Eye (tissue), 1 donor: ENCODE data around the gene PLCD1.
A peak's percentile ranks its signal among the peaks of the same experiment; 100 is the strongest.
"Not testable (repeated sequence)": the region's sequence is repeated elsewhere in the genome, so short reads cannot be mapped to it uniquely, and the experiment has no call there.

Source experiments
- DNase-seq: peaks from one replicate; pipeline ENCODE4 v3.0.0-alpha.2; 2015

Gene PLCD1

GRCh38 chr3:37984051-37984450 lies 45.4 kb downstream of the PLCD1 start:
- no peak for DNase-seq

DNA sequence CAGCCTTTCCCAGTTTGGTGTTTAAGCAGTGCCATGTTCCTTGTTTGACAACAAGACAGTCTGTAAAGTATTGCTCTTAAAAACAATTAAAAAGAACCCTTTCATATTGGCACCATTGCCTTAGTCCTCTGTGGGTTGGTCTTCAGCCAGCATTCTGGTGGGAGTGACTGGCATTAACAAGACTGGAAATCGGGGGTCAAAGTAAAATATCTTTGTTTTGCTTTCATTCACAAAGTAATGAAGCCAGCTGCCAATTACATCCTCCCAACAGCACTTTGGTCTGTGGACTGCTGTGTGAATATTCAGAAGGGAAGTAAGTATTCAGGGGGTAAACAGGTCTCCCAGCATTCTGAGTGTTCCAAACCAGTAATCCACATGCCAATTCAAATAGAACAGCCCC lies 47.1 kb downstream of the PLCD1 start:
- DNase-seq, result no peak

GRCh38 chr3:37981348-37981664 lies 48.1 kb downstream of the PLCD1 start:
- DNase-seq, result no peak

GRCh38 chr3:37980462-37981347 lies 48.7 kb downstream of the PLCD1 start:
- no peak for DNase-seq

DNA sequence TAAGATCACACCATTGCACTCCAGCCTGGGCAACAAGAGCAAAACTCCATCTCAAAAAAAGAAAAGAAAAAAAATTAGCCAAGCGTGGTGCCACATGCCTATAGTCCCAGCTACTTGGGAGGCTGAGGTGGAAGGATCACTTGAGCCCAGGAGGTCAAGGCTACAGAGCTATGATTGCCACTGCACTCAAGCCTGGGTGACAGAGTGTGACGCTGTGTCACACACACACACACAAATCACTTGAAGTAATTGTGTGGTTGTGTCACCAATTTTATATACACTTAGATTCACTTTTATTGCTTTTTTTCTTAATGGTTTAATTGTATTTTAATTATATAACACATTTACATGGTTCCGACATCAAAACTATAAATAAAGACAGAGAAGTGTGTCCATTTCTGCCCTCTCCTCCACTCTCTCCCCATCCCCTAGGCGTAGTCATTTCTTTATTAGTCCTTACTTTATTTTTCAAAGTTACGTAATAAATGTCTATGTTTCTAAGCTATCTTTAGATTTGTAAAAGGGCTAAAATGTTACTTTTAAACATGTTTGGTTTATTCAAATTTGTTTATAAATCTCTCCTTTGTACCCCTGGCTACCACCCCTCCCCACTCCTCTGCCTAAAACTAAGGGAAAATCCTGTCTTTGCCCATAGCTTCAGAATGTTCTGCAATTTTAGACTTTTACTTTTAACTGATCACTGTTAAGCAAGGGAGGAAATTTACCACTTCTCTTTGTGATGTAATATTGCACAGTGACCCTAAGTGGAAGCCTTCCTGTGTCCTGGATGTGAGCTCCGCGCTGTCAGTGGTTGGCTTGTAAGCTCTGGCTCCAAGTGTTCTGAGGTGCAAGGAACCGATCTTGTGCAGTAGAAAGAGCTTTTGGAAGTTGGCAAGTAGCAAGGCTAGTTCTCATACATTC lies 49.6 kb downstream of the PLCD1 start:
- DNase-seq, result no peak

GRCh38 chr3:37974121-37975083 lies 55.0 kb downstream of the PLCD1 start:
- peak; percentile 77 for DNase-seq

DNA sequence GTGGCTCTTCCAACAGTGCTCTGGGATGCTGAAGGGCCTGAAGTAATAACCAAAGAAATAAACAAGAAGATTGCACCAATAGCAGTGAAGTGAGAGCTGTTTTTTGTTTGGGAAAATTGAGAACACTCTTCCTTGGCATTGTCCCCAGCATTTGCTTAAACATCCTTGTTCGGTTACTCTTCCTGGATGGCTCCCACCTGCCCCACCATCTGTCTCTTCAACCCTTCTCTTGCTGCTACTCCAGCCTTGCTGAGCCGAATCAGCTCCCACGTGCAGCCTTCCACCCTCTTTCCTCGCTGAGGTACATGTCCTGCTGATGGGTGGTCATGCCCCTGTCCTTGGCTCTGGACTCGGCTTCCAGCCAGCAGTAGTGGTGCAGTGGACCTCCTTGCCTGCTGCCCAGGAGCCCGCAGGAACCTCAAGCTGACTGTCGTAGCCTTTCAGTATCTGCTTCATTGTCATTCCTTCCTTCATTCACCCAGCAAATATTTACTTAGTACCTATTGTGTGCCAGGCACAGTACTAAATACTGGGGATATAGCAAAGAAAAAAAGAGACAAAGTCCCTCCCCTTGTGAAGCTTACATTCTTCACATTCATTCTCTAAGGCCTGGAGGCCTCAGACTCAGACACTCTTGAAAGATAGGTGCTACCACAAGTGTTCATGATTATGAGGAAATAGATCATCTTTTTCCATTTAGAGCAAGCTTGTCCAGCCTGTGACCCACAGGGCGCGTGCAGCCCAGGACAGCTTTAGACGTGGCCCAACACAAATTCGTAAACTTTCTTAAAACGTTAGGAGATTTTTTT lies 56.0 kb downstream of the PLCD1 start:
- no peak for DNase-seq

DNA sequence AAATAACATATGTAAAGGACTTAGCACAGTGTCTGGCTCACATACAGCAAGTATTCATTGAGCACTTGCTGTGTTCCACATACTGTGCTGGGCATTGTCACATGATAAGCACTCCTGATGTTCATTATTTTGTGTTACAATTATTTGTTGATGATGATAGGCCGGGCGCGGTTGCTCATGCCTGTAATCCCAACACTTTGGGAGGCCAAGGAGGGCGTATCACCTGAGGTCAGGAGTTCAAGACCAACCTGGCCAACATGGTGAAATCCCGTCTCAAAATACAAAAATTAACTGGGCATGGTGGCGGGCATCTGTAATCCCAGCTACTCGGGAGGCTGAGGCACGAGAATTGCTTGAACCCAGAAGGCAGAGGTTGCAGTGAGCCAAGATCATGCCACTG lies 57.4 kb downstream of the PLCD1 start:
- DNase-seq, result not testable (repeated sequence)

GRCh38 chr3:37971467-37971866 lies 58.0 kb downstream of the PLCD1 start:
- no peak for DNase-seq

DNA sequence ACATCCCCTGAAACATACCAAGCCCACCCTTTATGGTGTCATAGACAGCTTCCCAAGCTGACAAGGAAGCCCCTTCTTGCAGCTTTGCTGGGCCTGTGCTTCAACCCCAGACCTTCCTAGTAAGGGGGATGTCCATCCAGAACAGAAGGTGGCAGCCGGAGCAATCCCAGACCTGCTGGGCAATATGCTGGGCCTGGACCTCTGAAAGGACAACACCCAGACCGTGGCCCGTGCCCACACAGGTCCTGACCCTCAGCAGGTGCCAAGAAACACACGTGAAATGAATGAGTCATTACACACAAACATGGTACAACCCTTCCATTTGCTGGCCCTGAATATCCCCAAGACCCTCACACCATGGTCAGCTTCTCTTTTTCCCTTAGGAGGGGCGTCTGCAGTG lies 58.6 kb downstream of the PLCD1 start:
- DNase-seq, result no peak

DNA sequence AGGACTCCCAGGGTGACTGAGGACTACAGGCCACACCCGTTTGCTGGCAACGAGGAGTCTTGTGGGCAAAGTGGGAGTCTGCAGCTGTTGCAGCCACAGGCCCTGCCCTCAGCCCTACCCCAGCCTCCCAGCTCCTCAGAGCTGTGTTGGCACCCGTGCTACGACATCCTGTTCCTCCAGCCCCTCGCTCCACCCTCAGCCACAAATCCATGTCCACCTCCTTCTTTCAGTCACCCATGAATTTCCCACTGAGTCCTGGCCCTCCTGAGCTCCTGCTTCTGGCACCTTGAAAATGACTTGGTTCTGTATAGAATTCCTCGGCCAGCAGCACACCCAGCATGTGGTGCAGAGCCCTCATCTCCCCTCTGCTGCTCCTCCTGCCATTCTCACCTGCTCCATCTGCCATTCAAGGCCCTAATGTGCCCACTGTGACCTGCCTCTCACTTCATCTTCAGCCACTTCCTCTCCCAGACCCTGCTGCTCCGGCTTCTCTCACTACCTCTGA lies 59.8 kb downstream of the PLCD1 start:
- no peak for DNase-seq

DNA sequence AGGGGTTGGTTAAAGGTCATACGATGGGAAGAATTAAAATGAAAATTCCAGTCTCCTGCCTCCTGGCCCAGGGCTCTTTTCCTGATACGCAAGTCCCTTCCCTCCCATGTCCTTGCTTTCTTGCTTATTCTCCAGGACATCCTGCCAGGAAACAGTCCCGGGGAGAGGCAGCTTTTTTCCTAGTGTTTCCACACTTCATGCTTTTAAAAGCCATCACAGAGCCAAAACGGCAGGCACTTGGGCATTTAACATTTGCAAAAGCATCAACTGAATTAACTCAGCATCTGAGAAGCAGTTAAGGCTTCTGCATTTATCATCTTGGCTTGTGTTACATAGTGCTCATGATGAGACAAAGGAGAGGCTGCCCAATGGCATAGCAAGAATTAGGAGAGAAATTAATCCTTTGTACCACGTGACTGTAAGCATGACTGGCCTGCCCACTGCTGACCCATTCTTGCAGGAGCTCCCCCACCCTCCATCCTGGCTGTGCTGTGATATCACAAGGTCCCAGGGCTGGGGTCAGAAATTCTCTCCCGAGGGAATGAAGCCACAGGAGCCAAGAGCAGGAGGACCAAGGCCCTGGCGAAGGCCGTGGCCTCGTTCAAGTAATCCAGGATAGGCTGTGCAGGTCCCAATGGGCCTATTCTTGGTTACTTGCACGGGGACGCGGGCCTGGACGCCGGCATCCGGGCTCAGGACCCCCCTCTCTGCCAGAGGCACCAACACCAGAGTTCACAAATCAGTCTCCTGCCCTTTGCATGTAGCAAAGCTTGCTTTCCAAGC lies 60.4 kb downstream of the PLCD1 start:
- DNase-seq, result no peak

DNA sequence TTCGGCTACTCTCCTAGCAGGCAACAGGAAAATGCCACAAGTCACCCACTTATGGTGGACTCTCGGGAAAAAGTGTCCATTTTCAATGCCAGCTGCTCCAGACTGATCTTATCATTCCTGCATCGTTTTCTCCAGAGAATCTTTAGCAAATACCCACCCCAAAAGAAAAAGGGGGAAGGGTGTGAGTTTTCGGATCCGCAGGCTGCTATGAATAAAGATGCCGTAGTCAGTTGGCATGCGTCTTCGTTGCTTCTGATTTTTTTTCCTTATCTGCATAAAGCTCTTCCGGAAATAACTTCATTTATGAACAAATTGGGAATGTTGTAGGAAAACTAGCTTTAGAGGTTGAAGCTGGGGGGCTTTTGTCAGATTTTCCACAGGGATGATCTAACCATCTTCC lies 61.2 kb downstream of the PLCD1 start:
- DNase-seq, result no peak

DNA sequence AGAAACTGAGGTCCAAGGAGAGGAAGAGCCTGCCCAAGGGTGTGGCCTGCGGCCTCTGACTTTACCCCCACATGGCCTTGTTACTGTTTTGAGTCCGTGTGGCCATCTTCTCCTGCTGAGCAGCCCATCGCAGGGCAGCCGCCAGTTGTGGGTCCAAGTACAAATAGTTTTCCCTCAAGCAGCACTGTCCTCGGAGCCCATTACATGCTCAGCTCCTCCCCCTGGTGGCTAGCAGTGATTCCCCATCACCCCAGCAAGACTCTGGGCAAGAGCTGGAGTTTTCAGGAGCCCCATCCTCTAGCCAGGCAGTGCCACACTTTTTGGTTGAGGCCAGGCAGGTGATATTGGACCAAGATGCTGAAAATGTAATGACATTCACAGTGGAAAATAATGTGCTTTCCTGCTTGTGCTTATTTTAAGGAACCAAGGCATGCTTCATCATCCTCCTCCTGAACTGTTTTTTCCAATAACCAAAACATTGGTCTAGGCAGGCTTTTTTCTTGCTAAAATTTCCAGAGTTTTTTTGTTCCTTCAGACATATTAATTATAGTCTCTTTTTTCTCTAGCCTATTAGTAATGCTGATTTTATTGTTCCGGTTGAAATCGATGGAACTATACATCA lies 62.1 kb downstream of the PLCD1 start:
- peak; percentile 76 for DNase-seq

GRCh38 chr3:37964716-37965115 lies 64.7 kb downstream of the PLCD1 start:
- no peak for DNase-seq

- DNase-seq, result no peak
Measured at GRCh38 chr3:37964146-37964545, 65.3 kb downstream of the PLCD1 start.

DNA sequence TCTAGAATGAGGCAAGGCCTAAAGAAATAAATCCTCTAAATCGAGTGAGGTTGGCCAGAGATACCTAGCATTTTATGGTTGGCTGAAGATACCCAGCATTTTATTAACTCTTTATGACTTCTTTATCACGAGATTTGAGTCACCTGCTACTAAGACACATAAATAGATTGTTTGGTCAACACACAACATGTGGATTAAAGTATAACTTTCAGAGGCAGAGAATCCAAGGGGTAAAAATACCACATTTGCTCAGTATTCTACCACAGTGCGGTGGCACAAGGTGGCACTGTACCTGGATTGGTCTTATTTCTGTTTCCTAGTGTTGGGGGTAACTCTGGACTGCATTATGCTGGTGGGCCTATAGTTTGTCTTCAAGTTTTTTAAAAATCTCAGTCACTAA lies 65.8 kb downstream of the PLCD1 start:
- DNase-seq, result no peak

DNA sequence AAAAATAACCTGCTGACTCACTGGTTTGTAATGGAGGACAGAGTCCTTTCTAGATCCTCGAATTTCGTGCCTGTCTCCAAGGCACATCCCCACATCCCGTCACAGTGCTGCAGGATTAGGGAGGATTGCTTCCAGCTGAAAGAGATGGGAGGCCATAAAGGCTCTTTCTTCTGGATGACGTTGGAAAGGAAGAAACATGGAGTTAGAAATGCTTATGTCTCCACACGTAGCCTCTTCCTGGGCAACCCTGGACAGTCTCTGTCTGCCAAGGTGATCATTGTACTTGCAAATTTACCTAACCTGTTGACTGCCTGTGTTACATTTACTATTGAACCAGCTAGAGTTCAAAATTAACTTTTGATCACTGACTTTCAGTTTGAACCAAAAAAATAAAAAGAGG lies 66.4 kb downstream of the PLCD1 start:
- DNase-seq, result no peak

GRCh38 chr3:37961622-37962431 lies 67.6 kb downstream of the PLCD1 start:
- no peak for DNase-seq

GRCh38 chr3:37957539-37957936 lies 71.9 kb downstream of the PLCD1 start:
- no peak for DNase-seq
